Measurements from ENCODE around the gene ATP8A2. TPM values are rescaled to one million over a fixed set of nuclear protein-coding genes. Genes with fewer than 3 reads are reported as not detected.

ATP8A2 gene
- total RNA-seq, 4 donors from 2014 or later: 0.13 to 0.24 (median 0.20) TPM

DNA sequence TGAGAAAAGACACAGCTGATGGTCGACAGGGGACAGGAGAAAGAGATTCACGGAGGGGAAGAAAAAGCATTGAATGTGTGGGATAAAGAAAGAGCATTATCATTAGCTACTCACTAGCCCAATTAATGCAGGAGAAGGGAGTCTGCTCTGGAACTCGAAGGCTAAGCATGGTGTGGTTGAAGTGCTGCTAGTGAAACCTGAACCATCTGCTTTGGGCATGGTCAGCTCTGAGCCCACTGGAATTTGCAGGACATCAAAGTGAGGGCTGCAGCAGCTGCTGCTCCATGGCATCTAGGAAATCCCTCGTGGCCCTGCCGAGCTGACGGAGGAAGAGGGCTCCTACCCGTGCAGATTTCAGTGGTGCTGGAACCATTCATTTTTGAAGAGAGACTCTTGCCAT is 320.3 kb downstream of the ATP8A2 start:
- no peak for DNase-seq (ENCODE audit: low spot score in 2 of 2)
- H3K27me3 ChIP-seq: no peaks in the 10 kb centered on the region
- WGBS: 54% methylated on average over 7 of the region's 7 CpGs

DNA sequence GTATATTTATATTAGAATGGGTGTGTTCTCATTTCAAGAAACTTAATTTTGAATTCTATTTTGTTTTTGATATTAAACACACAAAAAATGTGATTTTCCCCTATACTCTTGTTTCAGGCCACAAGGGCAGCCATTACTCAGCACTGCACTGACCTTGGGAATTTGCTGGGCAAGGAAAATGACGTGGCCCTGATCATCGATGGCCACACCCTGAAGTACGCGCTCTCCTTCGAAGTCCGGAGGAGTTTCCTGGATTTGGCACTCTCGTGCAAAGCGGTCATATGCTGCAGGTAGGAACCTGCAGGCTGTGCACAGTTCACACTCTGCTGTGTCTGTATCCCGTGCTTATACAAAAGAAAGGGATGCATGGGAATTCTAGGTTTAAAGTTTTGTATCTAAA is 327.3 kb downstream of the ATP8A2 start:
- no peak overlapping the region for H3K4me3 ChIP-seq
- 72% methylated on average over 9 of the region's 9 CpGs for WGBS
- H3K27ac ChIP-seq: no peak overlapping the region
- TF ChIP-seq POLR2AphosphoS5 (IDR thresholded peaks at IDR 0.05) (no peak), EP300 (IDR thresholded peaks at IDR 0.05) (no peak), POLR2A (IDR thresholded peaks at IDR 0.05) (no peak), CTCF (IDR thresholded peaks at IDR 0.05) (no peak)
- DNase-seq (ENCODE audit: low spot score in 2 of 2): no peak
- no peaks in the 10 kb centered on the region for H3K27me3 ChIP-seq
- H3K36me3 ChIP-seq: no peaks in the 10 kb centered on the region
- H3K9me3 ChIP-seq: no peaks in the 10 kb centered on the region
- no peaks in the 10 kb centered on the region for H3K4me1 ChIP-seq

More for the DNA sequence above, 320.3 kb downstream of the ATP8A2 start:
- Histone ChIP-seq H3K27ac (no peak overlapping the region), H3K9me3 (no peaks in the 10 kb centered on the region), H3K4me1 (no peaks in the 10 kb centered on the region), H3K36me3 (no peaks in the 10 kb centered on the region), H3K4me3 (no peak overlapping the region)
- no peak for TF ChIP-seq CTCF (IDR thresholded peaks at IDR 0.05)
- no peak for TF ChIP-seq EP300 (IDR thresholded peaks at IDR 0.05)
- no peak for TF ChIP-seq POLR2AphosphoS5 (IDR thresholded peaks at IDR 0.05)
- TF ChIP-seq POLR2A (IDR thresholded peaks at IDR 0.05): no peak

DNA sequence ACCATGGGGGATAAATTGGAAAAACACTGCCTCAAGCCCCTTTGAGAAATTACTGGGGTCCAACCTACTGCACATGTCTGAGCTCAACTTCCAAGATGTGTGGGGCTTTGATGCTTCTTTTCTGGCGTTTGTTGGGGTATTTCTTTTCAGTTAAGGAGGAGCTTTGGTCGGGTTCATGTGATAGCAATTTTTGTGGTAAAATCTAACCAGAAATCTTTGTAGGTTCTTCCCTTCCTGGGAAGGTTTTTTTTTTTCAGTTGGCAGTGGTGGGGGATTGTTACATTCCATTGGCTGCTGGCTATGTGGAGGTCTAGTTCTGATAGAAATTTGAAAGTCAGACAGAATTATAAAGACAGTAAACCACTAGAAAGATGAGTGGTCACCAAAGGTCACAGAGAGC is 327.8 kb downstream of the ATP8A2 start:
- no peaks in the 10 kb centered on the region for H3K27me3 ChIP-seq
- H3K9me3 ChIP-seq: no peaks in the 10 kb centered on the region
- 37% methylated on average over 2 of the region's 2 CpGs for WGBS
- no peak overlapping the region for H3K27ac ChIP-seq
- H3K36me3 ChIP-seq: no peaks in the 10 kb centered on the region
- H3K4me1 ChIP-seq: no peaks in the 10 kb centered on the region
- no peak for DNase-seq (ENCODE audit: low spot score in 2 of 2)
- TF ChIP-seq POLR2A (IDR thresholded peaks at IDR 0.05): no peak
- TF ChIP-seq EP300 (IDR thresholded peaks at IDR 0.05): no peak
- no peak for TF ChIP-seq CTCF (IDR thresholded peaks at IDR 0.05)
- TF ChIP-seq POLR2AphosphoS5 (IDR thresholded peaks at IDR 0.05): no peak
- H3K4me3 ChIP-seq: no peak overlapping the region

DNA sequence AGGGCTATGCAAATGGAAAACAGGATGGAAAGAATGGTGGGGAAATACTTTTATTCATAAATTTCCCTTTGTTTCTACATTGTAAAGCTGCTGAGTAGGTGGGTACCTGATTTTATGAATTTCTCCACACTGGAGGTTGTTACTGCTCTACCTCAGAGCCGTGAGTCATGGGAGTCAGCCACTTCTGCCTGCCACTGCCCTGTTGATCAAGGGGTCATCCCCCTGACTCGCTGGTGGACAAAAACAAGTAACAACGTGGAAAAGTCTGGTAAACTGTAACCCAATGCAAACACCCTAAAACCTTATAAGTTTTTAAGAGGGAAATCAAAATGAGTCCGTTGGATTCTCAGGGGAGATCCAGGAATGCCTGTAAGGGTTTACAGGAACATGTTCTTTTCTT is 329.5 kb downstream of the ATP8A2 start:
- Histone ChIP-seq H3K4me3 (no peak overlapping the region), H3K27ac (no peak overlapping the region), H3K4me1 (no peaks in the 10 kb centered on the region), H3K9me3 (no peaks in the 10 kb centered on the region), H3K27me3 (no peaks in the 10 kb centered on the region), H3K36me3 (no peaks in the 10 kb centered on the region)
- TF ChIP-seq CTCF (IDR thresholded peaks at IDR 0.05): no peak
- no peak for TF ChIP-seq POLR2A (IDR thresholded peaks at IDR 0.05)
- TF ChIP-seq EP300 (IDR thresholded peaks at IDR 0.05): no peak
- TF ChIP-seq POLR2AphosphoS5 (IDR thresholded peaks at IDR 0.05): no peak
- WGBS: 60% methylated on average over 4 of the region's 4 CpGs
- no peak for DNase-seq (ENCODE audit: low spot score in 2 of 2)

- 94% methylated on average over 2 of the region's 2 CpGs for WGBS
- TF ChIP-seq CTCF (IDR thresholded peaks at IDR 0.05) (no peak), EP300 (IDR thresholded peaks at IDR 0.05) (no peak), POLR2A (IDR thresholded peaks at IDR 0.05) (no peak), POLR2AphosphoS5 (IDR thresholded peaks at IDR 0.05) (no peak)
- Histone ChIP-seq H3K36me3 (no peaks in the 10 kb centered on the region), H3K4me1 (no peaks in the 10 kb centered on the region), H3K27me3 (no peaks in the 10 kb centered on the region), H3K4me3 (no peak overlapping the region), H3K27ac (no peak overlapping the region), H3K9me3 (no peaks in the 10 kb centered on the region)
- DNase-seq (ENCODE audit: low spot score in 2 of 2): no peak
These were observed 330.6 kb downstream of the ATP8A2 start for GRCh38 chr13:25702386-25702785.
